ENCODE measurements around the gene ARHGEF10L.

ARHGEF10L gene

GRCh38 chr1:17509363-17509762 is 30.1 kb upstream of the ARHGEF10L start:
- H3K27me3 ChIP-seq (ENCODE audit: control insufficient read depth, insufficient read depth, low read length) = no peaks in the 10 kb centered on the region
- peaks cover 9% of the 10 kb centered on the region for H3K4me1 ChIP-seq (ENCODE audit: control insufficient read depth, insufficient read depth, low read length)
- no peak overlapping the region for H3K4me3 ChIP-seq (ENCODE audit: low read length)
- no peaks in the 10 kb centered on the region for H3K36me3 ChIP-seq (ENCODE audit: control insufficient read depth, insufficient read depth, low read length)
- no peaks in the 10 kb centered on the region for H3K9me3 ChIP-seq (ENCODE audit: control insufficient read depth, low read length)
- no peak overlapping the region for H3K9ac ChIP-seq (ENCODE audit: low read length)

GRCh38 chr1:17510138-17510537 is 29.4 kb upstream of the ARHGEF10L start:
- no peaks in the 10 kb centered on the region for H3K9me3 ChIP-seq (ENCODE audit: control insufficient read depth, low read length)
- H3K27me3 ChIP-seq (ENCODE audit: control insufficient read depth, insufficient read depth, low read length) = no peaks in the 10 kb centered on the region
- no peaks in the 10 kb centered on the region for H3K36me3 ChIP-seq (ENCODE audit: control insufficient read depth, insufficient read depth, low read length)
- no peak overlapping the region for H3K4me3 ChIP-seq (ENCODE audit: low read length)
- H3K9ac ChIP-seq (ENCODE audit: low read length) = no peak overlapping the region
- peaks cover 12% of the 10 kb centered on the region for H3K4me1 ChIP-seq (ENCODE audit: control insufficient read depth, insufficient read depth, low read length)

- Histone ChIP-seq H3K4me3 (ENCODE audit: low read length) (no peak overlapping the region), H3K4me1 (ENCODE audit: control insufficient read depth, insufficient read depth, low read length) (peaks cover 23% of the 10 kb centered on the region), H3K27me3 (ENCODE audit: control insufficient read depth, insufficient read depth, low read length) (no peaks in the 10 kb centered on the region), H3K36me3 (ENCODE audit: control insufficient read depth, insufficient read depth, low read length) (no peaks in the 10 kb centered on the region), H3K9me3 (ENCODE audit: control insufficient read depth, low read length) (no peaks in the 10 kb centered on the region), H3K9ac (ENCODE audit: low read length) (no peak overlapping the region)
Measured at GRCh38 chr1:17511188-17511587, 28.3 kb upstream of the ARHGEF10L start.

GRCh38 chr1:17513131-17513530 is 26.4 kb upstream of the ARHGEF10L start:
- no peak overlapping the region for H3K4me3 ChIP-seq (ENCODE audit: low read length)
- peaks cover 42% of the 10 kb centered on the region for H3K4me1 ChIP-seq (ENCODE audit: control insufficient read depth, insufficient read depth, low read length)
- H3K9me3 ChIP-seq (ENCODE audit: control insufficient read depth, low read length) = no peaks in the 10 kb centered on the region
- peak overlapping the region; percentile 31 for H3K9ac ChIP-seq (ENCODE audit: low read length)
- H3K36me3 ChIP-seq (ENCODE audit: control insufficient read depth, insufficient read depth, low read length) = no peaks in the 10 kb centered on the region
- H3K27me3 ChIP-seq (ENCODE audit: control insufficient read depth, insufficient read depth, low read length) = no peaks in the 10 kb centered on the region

DNA sequence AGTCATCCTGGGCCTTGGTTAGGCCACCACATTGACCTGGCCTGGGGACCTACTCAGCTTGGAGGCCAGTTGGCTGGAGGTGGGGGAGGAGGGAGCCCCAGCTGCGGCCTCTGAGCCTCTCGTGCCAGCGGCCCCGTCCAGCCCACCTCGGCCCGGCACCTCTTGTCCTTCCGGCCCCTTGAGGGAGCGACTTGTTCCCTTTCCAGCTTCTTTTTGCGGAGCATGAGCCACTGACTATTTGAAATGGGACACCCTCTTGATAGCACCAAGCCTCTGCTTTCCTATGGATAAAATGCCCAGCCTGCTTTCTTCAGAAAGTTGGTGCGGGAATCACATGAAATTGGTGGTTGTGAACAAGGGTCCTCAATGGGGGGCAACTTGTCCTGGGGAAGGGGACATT is 24.7 kb upstream of the ARHGEF10L start:
- Histone ChIP-seq H3K9me3 (ENCODE audit: control insufficient read depth, low read length) (no peaks in the 10 kb centered on the region), H3K4me1 (ENCODE audit: control insufficient read depth, insufficient read depth, low read length) (peaks cover 50% of the 10 kb centered on the region), H3K4me3 (ENCODE audit: low read length) (no peak overlapping the region), H3K36me3 (ENCODE audit: control insufficient read depth, insufficient read depth, low read length) (no peaks in the 10 kb centered on the region), H3K9ac (ENCODE audit: low read length) (no peak overlapping the region), H3K27me3 (ENCODE audit: control insufficient read depth, insufficient read depth, low read length) (no peaks in the 10 kb centered on the region)

GRCh38 chr1:17515902-17516301 is 23.6 kb upstream of the ARHGEF10L start:
- H3K4me1 ChIP-seq (ENCODE audit: control insufficient read depth, insufficient read depth, low read length) = peaks cover 52% of the 10 kb centered on the region
- peak overlapping the region; percentile 56 for H3K9ac ChIP-seq (ENCODE audit: low read length)
- no peak overlapping the region for H3K4me3 ChIP-seq (ENCODE audit: low read length)
- H3K36me3 ChIP-seq (ENCODE audit: control insufficient read depth, insufficient read depth, low read length) = no peaks in the 10 kb centered on the region
- no peaks in the 10 kb centered on the region for H3K9me3 ChIP-seq (ENCODE audit: control insufficient read depth, low read length)
- H3K27me3 ChIP-seq (ENCODE audit: control insufficient read depth, insufficient read depth, low read length) = no peaks in the 10 kb centered on the region

- Histone ChIP-seq H3K36me3 (ENCODE audit: control insufficient read depth, insufficient read depth, low read length) (no peaks in the 10 kb centered on the region), H3K9me3 (ENCODE audit: control insufficient read depth, low read length) (no peaks in the 10 kb centered on the region), H3K9ac (ENCODE audit: low read length) (peak overlapping the region; percentile 56), H3K4me1 (ENCODE audit: control insufficient read depth, insufficient read depth, low read length) (peaks cover 56% of the 10 kb centered on the region), H3K27me3 (ENCODE audit: control insufficient read depth, insufficient read depth, low read length) (no peaks in the 10 kb centered on the region), H3K4me3 (ENCODE audit: low read length) (peak overlapping the region; percentile 25)
Measured at GRCh38 chr1:17516303-17517214, 22.9 kb upstream of the ARHGEF10L start.

GRCh38 chr1:17520041-17520440 is 19.5 kb upstream of the ARHGEF10L start:
- H3K27me3 ChIP-seq (ENCODE audit: control insufficient read depth, insufficient read depth, low read length) = no peaks in the 10 kb centered on the region

DNA sequence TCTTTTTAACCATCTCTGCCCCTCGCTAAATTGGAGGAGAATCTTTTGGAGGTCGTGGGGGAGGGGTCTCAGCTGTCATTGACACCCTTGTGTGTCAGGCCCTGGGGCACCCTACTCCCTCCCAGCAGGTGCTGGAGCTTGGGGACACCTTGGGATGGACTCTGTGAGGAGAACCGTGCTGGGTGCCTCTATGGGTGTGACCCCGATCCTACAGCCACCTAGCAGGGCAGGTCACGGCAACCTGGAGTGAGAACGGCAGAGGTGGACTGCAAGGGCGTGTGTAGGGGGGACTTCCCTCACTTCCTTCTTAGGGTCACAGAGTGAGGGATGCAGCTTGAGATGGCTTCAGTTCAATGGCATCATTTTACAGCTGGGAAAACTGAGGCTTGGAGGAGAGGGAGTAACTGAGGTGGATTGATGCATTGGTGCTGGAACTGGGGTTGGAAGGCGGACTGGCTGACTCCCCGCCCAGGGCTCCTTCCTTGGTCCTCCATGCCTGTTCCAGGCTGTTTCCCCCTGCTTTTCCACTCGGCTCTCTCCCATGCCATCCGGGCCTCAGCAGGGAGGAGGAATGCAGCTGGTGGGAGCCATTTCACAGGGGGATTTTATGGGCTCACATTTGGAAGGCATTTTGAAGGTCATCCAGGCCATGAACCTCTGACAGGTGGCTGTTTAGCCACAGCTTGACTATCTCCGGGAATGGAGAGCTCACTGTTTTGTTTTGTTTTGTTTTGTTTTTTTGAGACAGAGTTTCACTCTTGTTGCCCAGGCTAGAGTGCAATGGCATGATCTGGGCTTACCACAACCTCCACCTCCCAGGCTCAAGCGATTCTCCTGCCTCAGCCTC is 18.8 kb upstream of the ARHGEF10L start:
- H3K4me1 ChIP-seq (ENCODE audit: control insufficient read depth, insufficient read depth, low read length) = peaks cover 49% of the 10 kb centered on the region
- peak overlapping the region; percentile 90 for H3K4me3 ChIP-seq (ENCODE audit: low read length)
- no peaks in the 10 kb centered on the region for H3K36me3 ChIP-seq (ENCODE audit: control insufficient read depth, insufficient read depth, low read length)

More at GRCh38 chr1:17520041-17520440, 19.5 kb upstream of the ARHGEF10L start:
- Histone ChIP-seq H3K9ac (ENCODE audit: low read length) (peak overlapping the region; percentile 90), H3K9me3 (ENCODE audit: control insufficient read depth, low read length) (no peaks in the 10 kb centered on the region), H3K4me3 (ENCODE audit: low read length) (peak overlapping the region; percentile 90), H3K36me3 (ENCODE audit: control insufficient read depth, insufficient read depth, low read length) (no peaks in the 10 kb centered on the region), H3K4me1 (ENCODE audit: control insufficient read depth, insufficient read depth, low read length) (peaks cover 55% of the 10 kb centered on the region)

GRCh38 chr1:17521946-17522612 is 17.4 kb upstream of the ARHGEF10L start:
- no peak overlapping the region for H3K9ac ChIP-seq (ENCODE audit: low read length)
- no peaks in the 10 kb centered on the region for H3K27me3 ChIP-seq (ENCODE audit: control insufficient read depth, insufficient read depth, low read length)
- H3K4me3 ChIP-seq (ENCODE audit: low read length) = no peak overlapping the region
- no peaks in the 10 kb centered on the region for H3K9me3 ChIP-seq (ENCODE audit: control insufficient read depth, low read length)
- H3K36me3 ChIP-seq (ENCODE audit: control insufficient read depth, insufficient read depth, low read length) = no peaks in the 10 kb centered on the region
- peaks cover 41% of the 10 kb centered on the region for H3K4me1 ChIP-seq (ENCODE audit: control insufficient read depth, insufficient read depth, low read length)

More for the DNA sequence above, 18.8 kb upstream of the ARHGEF10L start:
- Histone ChIP-seq H3K9ac (ENCODE audit: low read length) (peak overlapping the region; percentile 90), H3K9me3 (ENCODE audit: control insufficient read depth, low read length) (no peaks in the 10 kb centered on the region), H3K27me3 (ENCODE audit: control insufficient read depth, insufficient read depth, low read length) (no peaks in the 10 kb centered on the region)

- Histone ChIP-seq H3K9ac (ENCODE audit: low read length) (no peak overlapping the region), H3K4me3 (ENCODE audit: low read length) (no peak overlapping the region), H3K4me1 (ENCODE audit: control insufficient read depth, insufficient read depth, low read length) (peaks cover 35% of the 10 kb centered on the region), H3K9me3 (ENCODE audit: control insufficient read depth, low read length) (no peaks in the 10 kb centered on the region), H3K27me3 (ENCODE audit: control insufficient read depth, insufficient read depth, low read length) (no peaks in the 10 kb centered on the region), H3K36me3 (ENCODE audit: control insufficient read depth, insufficient read depth, low read length) (no peaks in the 10 kb centered on the region)
Measured at GRCh38 chr1:17523321-17524041, 16.0 kb upstream of the ARHGEF10L start.
